Measurements from ENCODE around the gene TATDN2. TPM values are rescaled to one million over a fixed set of nuclear protein-coding genes. Genes with fewer than 3 reads are reported as not detected.
"Not testable (repeated sequence)": the region's sequence is repeated elsewhere in the genome, so short reads cannot be mapped to it uniquely, and the experiment has no call there.

Gene TATDN2
- total RNA-seq, 4 donors from 2014 or later: 22.1 to 33.7 (median 26.3) TPM

- no peaks in the 10 kb centered on the region for H3K4me1 ChIP-seq
- no peak overlapping the region for H3K27ac ChIP-seq
- no peaks in the 10 kb centered on the region for H3K27me3 ChIP-seq
- 100% methylated on average over 2 of the region's 2 CpGs for WGBS
- H3K4me3 ChIP-seq: no peak overlapping the region
- TF ChIP-seq POLR2A (IDR thresholded peaks at IDR 0.05) (no peak), POLR2AphosphoS5 (IDR thresholded peaks at IDR 0.05) (no peak), EP300 (IDR thresholded peaks at IDR 0.05) (no peak), CTCF (IDR thresholded peaks at IDR 0.05) (no peak)
- DNase-seq (ENCODE audit: low spot score in 2 of 2): no peak
- no peaks in the 10 kb centered on the region for H3K9me3 ChIP-seq
- H3K36me3 ChIP-seq: peaks cover 35% of the 10 kb centered on the region
Observed at GRCh38 chr3:10265833-10266232, 17.6 kb downstream of the TATDN2 start.

- DNase-seq (ENCODE audit: low spot score in 2 of 2); H3K4me1 ChIP-seq; H3K9me3 ChIP-seq; H3K27ac ChIP-seq; H3K4me3 ChIP-seq; H3K27me3 ChIP-seq: not testable (repeated sequence)
- 84% methylated on average over 7 of the region's 7 CpGs for WGBS
- H3K36me3 ChIP-seq: peaks cover 35% of the 10 kb centered on the region
Observed at GRCh38 chr3:10266936-10267335, 18.7 kb downstream of the TATDN2 start.

DNA sequence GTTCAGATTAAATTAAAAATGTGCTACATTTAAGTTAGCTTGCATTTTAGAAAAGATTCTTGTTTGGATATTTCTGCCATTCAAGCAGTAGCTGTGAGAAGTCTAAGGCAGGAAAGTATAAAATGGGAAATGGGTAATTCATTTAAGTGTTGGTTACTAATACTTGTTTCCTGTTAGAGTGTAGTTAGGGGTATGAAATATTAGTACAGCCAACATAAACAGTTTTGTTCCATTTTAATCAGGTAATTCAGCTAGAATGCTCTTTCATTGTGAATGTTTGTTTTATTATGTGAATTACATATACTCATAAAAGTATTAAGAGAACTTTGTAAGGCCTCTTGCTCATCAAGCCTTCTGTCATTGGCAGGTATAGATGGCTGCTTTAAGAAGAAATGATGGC lies 19.9 kb downstream of the TATDN2 start:
- H3K4me1 ChIP-seq: peaks cover 4% of the 10 kb centered on the region
- H3K27ac ChIP-seq: no peak overlapping the region
- no peak for DNase-seq (ENCODE audit: low spot score in 2 of 2)
- no peaks in the 10 kb centered on the region for H3K9me3 ChIP-seq
- TF ChIP-seq EP300 (IDR thresholded peaks at IDR 0.05): no peak
- TF ChIP-seq POLR2A (IDR thresholded peaks at IDR 0.05): no peak
- no peak for TF ChIP-seq POLR2AphosphoS5 (IDR thresholded peaks at IDR 0.05)
- no peak for TF ChIP-seq CTCF (IDR thresholded peaks at IDR 0.05)
- peaks cover 42% of the 10 kb centered on the region for H3K36me3 ChIP-seq
- no peaks in the 10 kb centered on the region for H3K27me3 ChIP-seq
- H3K4me3 ChIP-seq: no peak overlapping the region

DNA sequence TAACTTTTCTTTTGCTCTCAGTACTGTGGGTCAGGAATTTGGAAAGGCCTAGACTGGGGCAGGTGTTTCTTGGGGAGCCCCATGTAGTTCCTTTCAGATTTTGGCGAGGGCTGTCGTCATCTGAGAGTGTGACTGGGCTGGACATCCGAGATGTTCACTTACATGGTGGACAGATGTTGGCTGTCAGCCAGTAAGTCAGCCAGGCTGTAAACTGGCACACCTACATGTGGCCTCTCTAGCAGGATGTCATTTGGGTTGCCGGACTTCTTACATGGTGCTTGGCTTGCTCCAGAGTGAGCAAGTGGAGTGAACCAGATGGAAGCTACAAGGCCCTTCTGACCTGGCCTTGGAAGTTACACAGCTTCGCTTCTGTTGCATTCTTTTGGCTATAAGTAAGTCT lies 20.7 kb downstream of the TATDN2 start:
- no peak for TF ChIP-seq CTCF (IDR thresholded peaks at IDR 0.05)
- TF ChIP-seq POLR2AphosphoS5 (IDR thresholded peaks at IDR 0.05): no peak
- TF ChIP-seq EP300 (IDR thresholded peaks at IDR 0.05): no peak
- no peak for TF ChIP-seq POLR2A (IDR thresholded peaks at IDR 0.05)
- 100% methylated on average over 3 of the region's 5 CpGs for WGBS
- no peaks in the 10 kb centered on the region for H3K9me3 ChIP-seq
- no peak overlapping the region for H3K27ac ChIP-seq
- peaks cover 12% of the 10 kb centered on the region for H3K4me1 ChIP-seq
- peaks cover 42% of the 10 kb centered on the region for H3K36me3 ChIP-seq
- no peak overlapping the region for H3K4me3 ChIP-seq
- DNase-seq (ENCODE audit: low spot score in 2 of 2): no peak
- H3K27me3 ChIP-seq: no peaks in the 10 kb centered on the region

DNA sequence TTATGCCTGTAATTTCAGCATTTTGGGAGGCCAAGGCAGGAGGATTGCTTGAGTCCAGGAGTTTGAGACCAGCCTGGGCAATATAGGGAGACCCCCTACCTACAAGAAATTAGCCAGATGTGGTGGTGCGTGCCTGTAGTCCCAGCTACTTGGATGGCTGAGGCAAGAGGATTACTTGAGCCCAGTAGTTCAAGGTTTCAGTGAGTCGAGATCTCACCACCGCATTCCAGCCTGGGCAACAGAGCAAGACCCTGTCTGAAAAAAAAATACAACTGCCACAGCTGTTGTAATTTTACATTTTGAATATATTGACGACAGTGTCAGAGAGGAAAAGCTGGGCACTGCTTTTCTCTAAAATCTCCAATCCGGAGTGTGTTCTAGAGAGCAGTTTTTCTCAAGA lies 21.2 kb downstream of the TATDN2 start:
- H3K36me3 ChIP-seq: peaks cover 42% of the 10 kb centered on the region
- WGBS: 94% methylated on average over 5 of the region's 5 CpGs
- H3K27ac ChIP-seq: no peak overlapping the region
- no peak overlapping the region for H3K4me3 ChIP-seq
- H3K27me3 ChIP-seq: no peaks in the 10 kb centered on the region
- DNase-seq (ENCODE audit: low spot score in 2 of 2): no peak
- peaks cover 17% of the 10 kb centered on the region for H3K4me1 ChIP-seq
- no peaks in the 10 kb centered on the region for H3K9me3 ChIP-seq
- no peak for TF ChIP-seq POLR2A (IDR thresholded peaks at IDR 0.05)
- no peak for TF ChIP-seq EP300 (IDR thresholded peaks at IDR 0.05)
- TF ChIP-seq CTCF (IDR thresholded peaks at IDR 0.05): no peak
- TF ChIP-seq POLR2AphosphoS5 (IDR thresholded peaks at IDR 0.05): no peak

DNA sequence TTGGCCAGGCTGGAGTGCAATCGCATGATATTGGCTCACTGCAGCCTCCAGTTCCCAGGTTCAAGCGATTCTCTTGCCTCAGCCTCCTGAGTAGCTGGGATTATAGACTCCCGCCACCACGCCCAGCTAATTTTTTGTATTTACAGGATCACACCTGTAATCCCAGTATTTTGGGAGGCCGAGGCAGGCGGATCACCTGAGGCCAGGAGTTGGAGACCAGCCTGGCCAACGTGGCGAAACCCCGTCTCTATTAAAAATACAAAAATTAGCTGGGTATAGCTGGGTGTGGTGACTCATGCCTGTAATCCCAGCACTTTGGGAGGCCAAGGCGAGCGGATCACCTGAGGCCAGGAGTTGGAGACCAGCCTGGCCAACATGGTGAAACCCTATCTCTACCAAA lies 24.2 kb downstream of the TATDN2 start:
- peaks cover 45% of the 10 kb centered on the region for H3K36me3 ChIP-seq
- 89% methylated on average over 11 of the region's 11 CpGs for WGBS

More for the DNA sequence above, 24.2 kb downstream of the TATDN2 start:
- not testable (repeated sequence) for H3K27ac ChIP-seq; H3K27me3 ChIP-seq; DNase-seq (ENCODE audit: low spot score in 2 of 2); H3K4me3 ChIP-seq; H3K9me3 ChIP-seq
- peaks cover 21% of the 10 kb centered on the region for H3K4me1 ChIP-seq
